GM12801 (cell line): ENCODE measurements around the gene KRTAP4-4.
"Not testable (repeated sequence)": the region's sequence is repeated elsewhere in the genome, so short reads cannot be mapped to it uniquely, and the experiment has no call there.

ENCODE experiments used
- CTCF ChIP-seq: IDR thresholded peaks from one replicate; pipeline ENCODE4 v1.5.1; 2011; ENCODE audit warnings: control low read depth; ENCODE audit not compliant: insufficient read length; ENCODE audit errors: extremely low read depth

Gene KRTAP4-4

GRCh38 chr17:41126412-41126811, 34.1 kb downstream of the KRTAP4-4 start:
- no peak for TF ChIP-seq CTCF

- no peak for TF ChIP-seq CTCF
Observed at GRCh38 chr17:41125064-41125463, 35.5 kb downstream of the KRTAP4-4 start.

- TF ChIP-seq CTCF, result not testable (repeated sequence)
Observed at GRCh38 chr17:41123991-41124371, 36.6 kb downstream of the KRTAP4-4 start, which contains the start of gene KRTAP4-12. Gene KRTAP4-12, minus strand, starts transcription at chr17:41124182. Its CDS starts 60 bp downstream, at chr17:41124122.

GRCh38 chr17:41121742-41122141, 38.8 kb downstream of the KRTAP4-4 start:
- no peak for TF ChIP-seq CTCF

- TF ChIP-seq CTCF, result no peak
Observed at GRCh38 chr17:41118721-41119120, 41.8 kb downstream of the KRTAP4-4 start.

GRCh38 chr17:41117846-41118386, 42.6 kb downstream of the KRTAP4-4 start, which contains the start of gene KRTAP4-11:
Gene KRTAP4-11, minus strand, starts transcription at chr17:41118373. Its CDS starts 58 bp downstream, at chr17:41118315.
- not testable (repeated sequence) for TF ChIP-seq CTCF

GRCh38 chr17:41116297-41116696, 44.3 kb downstream of the KRTAP4-4 start:
- no peak for TF ChIP-seq CTCF
